Fibroblast of mammary gland (primary cell): ENCODE results near the gene PALS2.

Experiments
- DNase-seq: peaks from one replicate; pipeline ENCODE4 v3.0.0-alpha.2; 2010; ENCODE audit warnings: low read depth
- H3K4me3 ChIP-seq: 2 replicates; pipeline ENCODE4 v1.5.1; 2011; ENCODE audit warnings: low read depth, mild to moderate bottlenecking, low read length, moderate library complexity; ENCODE audit not compliant: control insufficient read depth
- CTCF ChIP-seq: conservative IDR thresholded peaks from 2 replicates; pipeline ENCODE4 v1.5.1; 2011; ENCODE audit warnings: low read depth, low read length, inconsistent platforms; ENCODE audit not compliant: control insufficient read depth, insufficient read depth

PALS2 gene

GRCh38 chr7:24572997-24573553 lies at the start of gene PALS2:
Gene PALS2 (plus strand): TSS chr7:24573452. CDS start chr7:24623668, 50,216 bp downstream.
- DNase-seq = peak; percentile 57
- H3K4me3 ChIP-seq = peak within 1 kb of the TSS; percentile 81
- TF ChIP-seq CTCF = no peak

GRCh38 chr7:24531255-24531654 lies 42.0 kb upstream of the PALS2 start:
- no peak for DNase-seq
- no peak overlapping the region for H3K4me3 ChIP-seq
- TF ChIP-seq CTCF = no peak

GRCh38 chr7:24536682-24537081 lies 36.6 kb upstream of the PALS2 start:
- no peak for TF ChIP-seq CTCF
- DNase-seq = no peak
- no peak overlapping the region for H3K4me3 ChIP-seq

GRCh38 chr7:24540956-24541355 lies 32.3 kb upstream of the PALS2 start:
- TF ChIP-seq CTCF = no peak
- H3K4me3 ChIP-seq = no peak overlapping the region
- DNase-seq = no peak

GRCh38 chr7:24545215-24545614 lies 28.0 kb upstream of the PALS2 start:
- TF ChIP-seq CTCF = no peak
- no peak for DNase-seq
- H3K4me3 ChIP-seq = no peak overlapping the region

- TF ChIP-seq CTCF = no peak
- DNase-seq = no peak
- no peak overlapping the region for H3K4me3 ChIP-seq
Observed at GRCh38 chr7:24548390-24548789, 24.9 kb upstream of the PALS2 start.

GRCh38 chr7:24549991-24550390 lies 23.3 kb upstream of the PALS2 start:
- TF ChIP-seq CTCF = no peak
- DNase-seq = no peak
- no peak overlapping the region for H3K4me3 ChIP-seq
